GM19467 (cell line): Measurements from ENCODE around the gene DCAF11.
"Not testable (repeated sequence)": the region's sequence is repeated elsewhere in the genome, so short reads cannot be mapped to it uniquely, and the experiment has no call there.

Experiments
- ATAC-seq: cut with Tn5 transposase; IDR thresholded peaks from one replicate; pipeline ENCODE4 v1.9.1; 2021; ENCODE audit warnings: mild to moderate bottlenecking, moderate library complexity; ENCODE audit not compliant: unreplicated experiment

Gene DCAF11

DNA sequence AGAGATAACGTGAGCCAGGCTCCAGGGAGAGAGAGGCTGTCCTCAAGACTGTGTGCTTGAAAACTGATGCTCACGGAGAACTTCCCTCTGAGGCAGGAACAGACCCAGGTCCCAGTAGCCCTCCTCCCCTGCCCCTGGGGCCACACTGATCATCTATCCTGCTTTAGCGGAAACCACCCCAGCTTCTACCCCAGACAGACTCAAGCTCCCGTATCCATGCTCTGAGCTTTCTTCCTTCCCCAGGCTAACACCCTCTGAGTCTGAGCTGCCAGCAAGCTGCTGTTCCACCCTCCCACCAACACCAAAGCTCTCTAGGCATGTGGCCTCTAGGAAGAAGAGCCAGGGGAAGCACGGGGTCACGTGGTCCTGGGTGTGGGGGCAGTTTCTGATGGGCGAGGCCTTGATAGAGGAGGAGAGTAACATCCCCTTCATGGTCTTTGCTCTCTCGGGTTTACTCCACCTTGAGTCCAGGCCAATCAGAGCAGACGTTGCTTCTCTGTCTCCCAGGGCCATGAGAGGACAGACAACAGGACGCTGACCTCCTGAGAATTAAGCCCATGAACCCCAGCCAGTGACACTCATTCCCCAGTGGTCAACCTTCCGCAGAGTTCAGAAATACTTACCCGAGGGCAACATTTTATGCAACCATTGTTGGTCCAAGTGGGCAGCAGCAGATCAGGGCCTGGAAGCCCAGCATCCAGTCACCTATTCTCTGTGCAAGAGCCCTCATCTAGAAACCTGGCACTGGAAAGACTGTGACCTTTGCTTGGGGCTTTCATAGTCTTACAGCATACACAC, 19.1 kb upstream of the DCAF11 start:
- ATAC-seq: peak; percentile 69

DNA sequence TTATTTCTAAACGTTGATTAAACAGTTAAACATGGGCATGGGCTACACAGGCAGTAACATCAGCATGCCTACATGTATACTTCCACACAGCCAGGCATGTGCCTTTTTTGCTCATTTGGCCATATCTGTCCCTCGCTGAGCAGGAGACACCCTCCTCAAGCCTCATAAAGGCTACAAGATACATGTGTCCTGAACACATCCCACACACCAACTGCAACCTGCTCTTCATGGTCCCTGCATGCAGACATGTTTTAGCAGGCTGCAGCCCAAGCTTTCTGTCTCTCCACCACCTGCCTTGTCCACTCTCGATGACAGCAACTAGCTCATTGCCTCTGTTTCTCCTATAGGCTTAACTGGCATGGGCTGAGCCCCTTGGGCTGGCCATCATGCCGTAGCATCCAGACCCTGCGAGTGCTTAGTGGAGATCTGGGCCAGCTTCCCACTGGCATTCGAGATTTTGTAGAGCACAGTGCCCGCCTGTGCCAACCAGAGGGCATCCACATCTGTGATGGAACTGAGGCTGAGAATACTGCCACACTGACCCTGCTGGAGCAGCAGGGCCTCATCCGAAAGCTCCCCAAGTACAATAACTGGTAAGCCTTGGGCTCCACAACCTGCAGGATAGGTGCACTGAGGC, 17.9 kb upstream of the DCAF11 start:
- no peak for ATAC-seq

DNA sequence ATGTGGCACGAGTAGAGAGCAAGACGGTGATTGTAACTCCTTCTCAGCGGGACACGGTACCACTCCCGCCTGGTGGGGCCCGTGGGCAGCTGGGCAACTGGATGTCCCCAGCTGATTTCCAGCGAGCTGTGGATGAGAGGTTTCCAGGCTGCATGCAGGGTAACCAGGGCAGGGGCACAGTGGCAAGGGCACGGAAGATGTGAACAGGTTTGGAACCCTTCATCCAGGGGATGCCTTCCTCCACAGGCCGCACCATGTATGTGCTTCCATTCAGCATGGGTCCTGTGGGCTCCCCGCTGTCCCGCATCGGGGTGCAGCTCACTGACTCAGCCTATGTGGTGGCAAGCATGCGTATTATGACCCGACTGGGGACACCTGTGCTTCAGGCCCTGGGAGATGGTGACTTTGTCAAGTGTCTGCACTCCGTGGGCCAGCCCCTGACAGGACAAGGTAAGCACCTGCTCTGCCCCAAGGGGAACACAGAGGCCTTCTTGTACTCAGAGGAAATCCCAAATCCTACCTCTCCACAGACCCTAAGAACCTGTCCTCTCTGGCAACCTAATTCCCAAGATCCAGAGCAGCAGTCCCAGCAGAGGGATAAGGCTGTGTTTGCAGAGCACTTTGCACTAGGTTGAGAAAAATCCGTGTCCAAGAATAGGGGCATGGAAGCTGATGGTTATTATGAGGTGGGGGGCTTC, 16.2 kb upstream of the DCAF11 start:
- ATAC-seq: no peak

DNA sequence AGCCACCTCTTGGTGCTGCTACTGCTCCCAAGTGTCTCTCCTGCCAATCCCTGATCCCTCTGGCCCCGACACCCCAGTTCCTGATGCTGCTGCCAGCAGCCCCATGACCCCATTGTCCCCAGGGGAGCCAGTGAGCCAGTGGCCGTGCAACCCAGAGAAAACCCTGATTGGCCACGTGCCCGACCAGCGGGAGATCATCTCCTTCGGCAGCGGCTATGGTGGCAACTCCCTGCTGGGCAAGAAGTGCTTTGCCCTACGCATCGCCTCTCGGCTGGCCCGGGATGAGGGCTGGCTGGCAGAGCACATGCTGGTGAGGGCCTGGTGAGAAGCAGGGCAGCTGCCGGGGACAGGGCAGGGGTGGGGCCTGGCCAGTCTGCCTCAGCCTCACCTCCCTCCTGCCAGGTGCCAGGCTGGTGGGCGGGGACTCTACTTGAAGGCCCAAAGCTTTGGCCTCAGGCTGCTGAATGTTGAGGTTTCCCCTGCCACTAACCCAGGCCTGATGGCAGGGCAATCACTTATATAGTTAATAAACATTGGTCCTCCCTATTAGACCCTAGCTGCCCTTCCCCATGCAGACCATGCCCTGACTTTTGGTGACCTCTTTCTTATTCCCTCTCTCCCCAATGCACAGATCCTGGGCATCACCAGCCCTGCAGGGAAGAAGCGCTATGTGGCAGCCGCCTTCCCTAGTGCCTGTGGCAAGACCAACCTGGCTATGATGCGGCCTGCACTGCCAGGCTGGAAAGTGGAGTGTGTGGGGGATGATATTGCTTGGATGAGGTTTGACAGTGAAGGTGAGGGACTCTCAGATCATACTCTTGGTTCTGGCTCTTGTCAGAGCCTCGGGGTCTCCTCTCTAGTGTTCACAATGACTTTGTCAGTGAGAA, 15.4 kb upstream of the DCAF11 start:
- no peak for ATAC-seq

DNA sequence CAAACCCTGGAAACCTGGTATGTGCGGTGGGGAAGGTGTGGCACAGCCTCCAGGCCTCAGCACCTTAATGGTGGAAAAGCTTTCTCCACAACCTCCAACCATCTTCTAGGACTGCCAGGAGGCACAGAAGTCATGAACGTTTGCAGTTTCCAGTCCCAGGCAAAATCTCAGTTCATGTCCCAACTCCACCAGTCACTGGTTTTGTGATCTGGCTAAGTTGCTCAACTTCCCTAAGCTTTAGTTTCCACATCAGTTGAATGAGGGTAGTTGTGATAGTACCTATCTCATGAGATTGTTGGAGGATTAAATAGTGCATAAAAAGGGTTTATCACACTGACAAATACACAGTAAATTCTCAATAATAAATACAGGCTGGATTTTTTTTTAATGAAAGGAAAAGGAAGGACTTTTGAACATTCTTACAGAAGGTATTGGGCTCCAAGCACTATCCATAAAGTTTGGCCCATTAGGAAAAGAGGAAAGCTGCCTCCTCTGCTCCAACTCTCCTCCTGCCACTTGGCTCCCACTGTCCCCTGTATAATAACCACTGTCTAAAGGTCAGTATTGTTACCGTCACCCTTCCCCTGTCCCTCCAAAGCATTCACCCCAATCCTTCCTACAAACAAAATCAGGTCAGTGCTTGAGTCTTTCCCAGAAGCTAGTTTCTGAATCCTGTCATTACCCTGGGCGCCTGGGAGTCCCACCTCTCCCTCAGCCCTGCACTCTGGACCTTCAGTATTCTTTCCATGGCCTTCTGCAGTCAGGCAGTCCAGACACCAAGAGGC, 14.2 kb upstream of the DCAF11 start:
- ATAC-seq: no peak

DNA sequence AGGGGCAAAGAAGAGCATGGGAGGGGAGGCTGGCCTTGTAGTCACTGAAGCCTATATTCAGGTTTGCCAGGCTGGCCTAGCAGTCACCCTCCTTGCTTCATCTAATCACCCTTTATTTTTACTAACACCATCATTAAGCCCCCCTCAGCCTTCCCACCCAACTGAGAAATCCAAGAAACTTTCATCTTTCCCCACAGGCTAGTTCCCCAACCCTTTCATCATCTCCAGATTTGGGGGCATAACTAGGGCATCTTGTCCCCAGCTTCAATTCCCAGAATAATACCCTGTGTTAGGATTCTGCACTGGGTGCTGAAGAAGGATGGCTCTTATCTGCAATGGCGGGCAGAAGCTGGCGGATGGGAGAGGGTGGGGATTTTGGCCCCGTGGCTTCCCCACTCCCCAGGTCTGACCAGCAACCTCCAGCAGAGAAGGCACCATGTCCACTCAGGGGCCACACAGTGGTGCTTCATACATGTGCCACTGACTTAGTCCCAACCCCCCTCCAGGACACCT, 13.5 kb upstream of the DCAF11 start:
- ATAC-seq: no peak

DNA sequence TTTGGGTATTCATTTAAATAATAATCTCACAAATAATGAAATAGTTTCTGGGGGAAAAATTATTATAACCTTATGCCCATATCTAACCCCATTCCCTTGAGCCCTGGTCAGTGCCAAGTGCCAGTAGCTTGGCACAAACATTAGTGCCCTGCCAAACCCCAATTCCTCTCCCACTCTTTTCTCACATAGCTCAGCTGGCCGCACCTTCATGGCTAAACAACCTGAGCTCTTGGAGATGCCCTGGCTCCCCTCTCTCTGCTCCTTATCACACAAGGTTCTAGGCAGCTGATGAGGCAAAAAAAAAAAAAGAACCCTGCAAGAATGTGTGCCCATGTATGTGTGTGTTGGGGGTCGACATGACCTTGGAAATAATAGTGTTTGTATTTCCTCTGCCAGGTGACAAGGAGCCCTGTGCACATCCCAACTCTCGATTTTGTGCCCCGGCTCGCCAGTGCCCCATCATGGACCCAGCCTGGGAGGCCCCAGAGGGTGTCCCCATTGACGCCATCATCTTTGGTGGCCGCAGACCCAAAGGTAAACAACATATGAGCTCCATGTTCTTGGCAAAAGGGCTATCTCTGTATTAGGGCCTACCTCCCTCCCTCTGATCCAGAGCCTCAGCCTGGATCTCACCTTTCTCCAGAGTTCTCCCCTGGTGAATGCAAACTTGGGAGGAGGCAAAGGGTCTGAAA, 12.1 kb upstream of the DCAF11 start:
- ATAC-seq: no peak

DNA sequence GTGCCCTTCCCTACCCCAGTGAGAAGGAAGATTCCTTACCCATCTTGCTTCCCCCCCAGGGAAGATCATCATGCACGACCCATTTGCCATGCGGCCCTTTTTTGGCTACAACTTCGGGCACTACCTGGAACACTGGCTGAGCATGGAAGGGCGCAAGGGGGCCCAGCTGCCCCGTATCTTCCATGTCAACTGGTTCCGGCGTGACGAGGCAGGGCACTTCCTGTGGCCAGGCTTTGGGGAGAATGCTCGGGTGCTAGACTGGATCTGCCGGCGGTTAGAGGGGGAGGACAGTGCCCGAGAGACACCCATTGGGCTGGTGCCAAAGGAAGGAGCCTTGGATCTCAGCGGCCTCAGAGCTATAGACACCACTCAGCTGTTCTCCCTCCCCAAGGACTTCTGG, 11.1 kb upstream of the DCAF11 start:
- ATAC-seq: no peak

- not testable (repeated sequence) for ATAC-seq
Measured at GRCh38 chr14:24105609-24106239, 8.9 kb upstream of the DCAF11 start.

DNA sequence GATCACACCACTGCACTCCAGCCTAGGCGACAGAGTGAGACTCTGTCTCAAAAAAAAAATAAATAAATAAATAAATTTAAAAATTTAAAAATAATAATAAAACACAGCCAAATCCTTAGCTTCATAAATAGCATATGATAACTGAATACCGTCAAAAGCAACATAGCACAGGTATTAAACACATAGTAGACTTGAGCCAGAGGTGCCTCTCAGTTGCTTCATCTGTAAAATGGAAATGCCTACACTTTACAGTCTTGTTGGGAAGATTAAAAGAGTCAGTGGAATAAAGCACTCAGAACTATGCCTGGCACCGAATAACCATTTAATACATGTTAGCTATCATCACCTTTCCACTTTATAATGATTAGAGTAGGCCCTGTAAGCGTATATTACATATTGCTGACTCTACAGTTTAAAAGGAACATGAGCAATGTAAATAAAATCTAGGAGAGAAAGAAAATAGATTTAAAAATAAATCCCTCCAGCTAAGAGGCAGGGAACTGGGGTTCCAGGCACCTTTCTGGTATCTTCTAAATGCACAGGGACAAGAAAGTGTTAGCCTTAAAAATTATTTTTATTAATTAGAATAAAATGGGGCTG, 7.8 kb upstream of the DCAF11 start:
- ATAC-seq: no peak

GRCh38 chr14:24108336-24108874, 6.2 kb upstream of the DCAF11 start:
- ATAC-seq: no peak

- no peak for ATAC-seq
Measured at GRCh38 chr14:24110060-24110459, 4.5 kb upstream of the DCAF11 start.

- no peak for ATAC-seq
Measured at GRCh38 chr14:24110523-24110922, 4.1 kb upstream of the DCAF11 start.

DNA sequence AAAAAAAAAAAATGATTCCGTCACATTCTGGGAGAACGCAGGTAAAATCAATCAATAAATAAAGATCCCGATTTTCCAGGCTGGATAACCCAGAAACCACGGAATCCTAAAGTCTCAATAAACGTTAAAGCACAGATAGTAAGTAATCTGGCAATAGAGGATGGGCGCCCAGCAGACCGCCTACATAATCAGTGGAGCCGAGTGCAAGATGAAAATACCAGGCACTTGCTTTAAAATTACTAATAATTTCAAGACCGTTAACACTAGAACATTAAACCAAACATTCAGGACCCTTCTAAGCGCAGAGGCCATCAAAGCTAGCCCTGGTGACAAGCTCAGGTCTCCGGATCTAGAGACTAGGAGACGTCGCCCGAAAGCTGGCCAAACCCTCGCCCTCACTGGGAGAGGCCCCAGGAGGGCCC, 1.2 kb upstream of the DCAF11 start:
- ATAC-seq: no peak

DNA sequence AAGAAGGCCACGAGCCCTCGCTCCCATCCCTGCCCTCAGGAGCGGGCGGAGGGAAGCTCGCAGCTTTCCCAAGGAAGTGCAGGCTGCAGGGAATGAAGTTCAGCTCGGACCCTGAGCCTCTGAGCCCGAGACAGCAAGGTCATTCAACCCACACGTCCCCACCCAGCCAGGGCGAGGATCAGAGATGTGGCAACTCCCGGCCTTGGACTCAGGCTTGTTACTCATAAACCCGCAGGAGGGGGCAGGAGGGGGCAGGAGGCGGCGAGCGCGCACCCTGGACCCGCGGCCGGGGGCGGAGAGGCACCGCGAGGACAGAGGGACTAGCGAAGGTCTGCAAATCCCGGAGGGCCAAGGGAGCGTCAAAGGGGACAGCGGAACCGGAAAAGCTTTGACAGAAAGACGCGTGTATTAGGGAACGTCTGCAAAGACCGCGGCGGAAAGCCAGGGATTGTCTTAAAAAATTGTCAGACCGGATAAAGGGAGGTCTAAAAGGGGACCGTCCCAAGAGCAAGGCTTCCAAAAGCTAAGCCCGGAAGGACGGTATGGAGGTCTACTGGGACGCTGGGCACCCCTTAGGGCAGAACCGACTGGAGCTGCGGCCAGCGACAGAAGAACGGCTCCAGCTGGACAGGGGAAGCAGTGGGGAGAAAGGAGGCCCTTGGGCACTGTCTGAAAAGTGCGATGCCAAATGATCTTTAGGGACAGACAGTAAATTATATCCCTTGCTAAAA, 611 bp upstream of the DCAF11 start:
- peak; percentile 35 for ATAC-seq

- ATAC-seq: no peak
Measured at GRCh38 chr14:24115422-24116127, 998 bp downstream of the DCAF11 start.
